ENCODE measurements around the gene SEMA4D. TPM values are rescaled to one million over a fixed set of nuclear protein-coding genes. Genes with fewer than 3 reads are reported as not detected.

The SEMA4D gene
- total and polyA plus RNA-seq, 2 of the 13 experiments (the other 11 are each of a cell fraction or from before 2014, with no cell fraction given) = 0.13 to 0.16 TPM

DNA sequence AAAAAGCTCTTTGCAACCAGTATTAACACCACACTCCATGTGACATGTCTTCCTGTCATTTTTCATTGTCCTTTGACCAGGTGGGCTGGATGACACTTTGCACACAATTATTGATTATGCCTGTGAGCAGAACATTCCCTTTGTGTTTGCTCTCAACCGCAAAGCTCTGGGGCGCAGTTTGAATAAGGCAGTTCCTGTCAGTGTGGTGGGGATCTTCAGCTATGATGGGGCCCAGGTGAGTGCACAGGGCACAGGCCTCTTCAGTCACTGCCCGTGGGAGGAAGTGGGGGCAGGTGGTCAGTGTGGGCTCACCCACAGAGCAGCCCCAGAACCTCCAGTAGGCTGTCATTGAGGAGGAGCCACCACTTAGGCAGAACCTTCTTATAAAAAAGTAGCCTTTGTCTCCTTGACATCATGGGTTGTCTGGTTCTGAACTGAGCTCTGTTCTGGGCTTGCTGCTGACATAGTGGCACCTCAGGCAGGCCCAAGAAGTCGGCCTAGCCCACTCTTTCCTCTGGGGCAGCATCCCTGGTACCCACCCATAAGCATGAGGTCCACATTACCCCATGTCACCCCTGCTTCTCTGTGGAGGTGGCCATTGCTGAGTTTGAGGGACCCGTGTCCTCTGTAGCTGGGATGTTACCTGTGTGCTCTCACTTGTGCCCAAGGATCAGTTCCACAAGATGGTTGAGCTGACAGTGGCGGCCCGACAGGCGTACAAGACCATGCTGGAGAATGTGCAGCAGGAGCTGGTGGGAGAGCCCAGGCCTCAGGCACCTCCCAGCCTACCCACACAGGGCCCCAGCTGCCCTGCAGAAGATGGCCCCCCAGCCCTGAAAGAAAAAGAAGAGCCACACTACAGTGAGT is 140.3 kb downstream of the SEMA4D start (continued):
- TF ChIP-seq, protein P1, sequence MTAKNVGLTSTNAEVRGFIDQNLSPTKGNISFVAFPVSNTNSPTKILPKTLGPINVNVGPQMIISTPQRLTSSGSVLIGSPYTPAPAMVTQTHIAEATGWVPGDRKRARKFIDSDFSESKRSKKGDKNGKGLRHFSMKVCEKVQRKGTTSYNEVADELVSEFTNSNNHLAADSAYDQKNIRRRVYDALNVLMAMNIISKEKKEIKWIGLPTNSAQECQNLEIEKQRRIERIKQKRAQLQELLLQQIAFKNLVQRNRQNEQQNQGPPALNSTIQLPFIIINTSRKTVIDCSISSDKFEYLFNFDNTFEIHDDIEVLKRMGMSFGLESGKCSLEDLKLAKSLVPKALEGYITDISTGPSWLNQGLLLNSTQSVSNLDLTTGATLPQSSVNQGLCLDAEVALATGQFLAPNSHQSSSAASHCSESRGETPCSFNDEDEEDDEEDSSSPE (CRISPR knock-in tag; IDR thresholded peaks at IDR 0.05) = peak; percentile 69; the same call in 1 of the 2 replicates
- TF ChIP-seq SOX5 (CRISPR knock-in tag; IDR thresholded peaks at IDR 0.05; ENCODE audit: borderline replicate concordance) (peak; percentile 98), SALL1 (CRISPR knock-in tag; IDR thresholded peaks at IDR 0.05) (peak; percentile 100), SP2 (CRISPR knock-in tag; IDR thresholded peaks at IDR 0.05) (no peak), ZNF709 (CRISPR knock-in tag; IDR thresholded peaks at IDR 0.05) (peak; percentile 67), KLF9 (CRISPR knock-in tag; IDR thresholded peaks at IDR 0.05; ENCODE audit: low read depth) (0 out of 2 replicates have a peak, but pooled peaks have one; percentile 44), SNAI1 (CRISPR knock-in tag; IDR thresholded peaks at IDR 0.05; ENCODE audit: borderline replicate concordance) (no peak)
- TF ChIP-seq, protein P2, sequence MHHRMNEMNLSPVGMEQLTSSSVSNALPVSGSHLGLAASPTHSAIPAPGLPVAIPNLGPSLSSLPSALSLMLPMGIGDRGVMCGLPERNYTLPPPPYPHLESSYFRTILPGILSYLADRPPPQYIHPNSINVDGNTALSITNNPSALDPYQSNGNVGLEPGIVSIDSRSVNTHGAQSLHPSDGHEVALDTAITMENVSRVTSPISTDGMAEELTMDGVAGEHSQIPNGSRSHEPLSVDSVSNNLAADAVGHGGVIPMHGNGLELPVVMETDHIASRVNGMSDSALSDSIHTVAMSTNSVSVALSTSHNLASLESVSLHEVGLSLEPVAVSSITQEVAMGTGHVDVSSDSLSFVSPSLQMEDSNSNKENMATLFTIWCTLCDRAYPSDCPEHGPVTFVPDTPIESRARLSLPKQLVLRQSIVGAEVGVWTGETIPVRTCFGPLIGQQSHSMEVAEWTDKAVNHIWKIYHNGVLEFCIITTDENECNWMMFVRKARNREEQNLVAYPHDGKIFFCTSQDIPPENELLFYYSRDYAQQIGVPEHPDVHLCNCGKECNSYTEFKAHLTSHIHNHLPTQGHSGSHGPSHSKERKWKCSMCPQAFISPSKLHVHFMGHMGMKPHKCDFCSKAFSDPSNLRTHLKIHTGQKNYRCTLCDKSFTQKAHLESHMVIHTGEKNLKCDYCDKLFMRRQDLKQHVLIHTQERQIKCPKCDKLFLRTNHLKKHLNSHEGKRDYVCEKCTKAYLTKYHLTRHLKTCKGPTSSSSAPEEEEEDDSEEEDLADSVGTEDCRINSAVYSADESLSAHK (CRISPR knock-in tag; IDR thresholded peaks at IDR 0.05; ENCODE audit: borderline replicate concordance) = no peak
- TF ChIP-seq, protein P3, sequence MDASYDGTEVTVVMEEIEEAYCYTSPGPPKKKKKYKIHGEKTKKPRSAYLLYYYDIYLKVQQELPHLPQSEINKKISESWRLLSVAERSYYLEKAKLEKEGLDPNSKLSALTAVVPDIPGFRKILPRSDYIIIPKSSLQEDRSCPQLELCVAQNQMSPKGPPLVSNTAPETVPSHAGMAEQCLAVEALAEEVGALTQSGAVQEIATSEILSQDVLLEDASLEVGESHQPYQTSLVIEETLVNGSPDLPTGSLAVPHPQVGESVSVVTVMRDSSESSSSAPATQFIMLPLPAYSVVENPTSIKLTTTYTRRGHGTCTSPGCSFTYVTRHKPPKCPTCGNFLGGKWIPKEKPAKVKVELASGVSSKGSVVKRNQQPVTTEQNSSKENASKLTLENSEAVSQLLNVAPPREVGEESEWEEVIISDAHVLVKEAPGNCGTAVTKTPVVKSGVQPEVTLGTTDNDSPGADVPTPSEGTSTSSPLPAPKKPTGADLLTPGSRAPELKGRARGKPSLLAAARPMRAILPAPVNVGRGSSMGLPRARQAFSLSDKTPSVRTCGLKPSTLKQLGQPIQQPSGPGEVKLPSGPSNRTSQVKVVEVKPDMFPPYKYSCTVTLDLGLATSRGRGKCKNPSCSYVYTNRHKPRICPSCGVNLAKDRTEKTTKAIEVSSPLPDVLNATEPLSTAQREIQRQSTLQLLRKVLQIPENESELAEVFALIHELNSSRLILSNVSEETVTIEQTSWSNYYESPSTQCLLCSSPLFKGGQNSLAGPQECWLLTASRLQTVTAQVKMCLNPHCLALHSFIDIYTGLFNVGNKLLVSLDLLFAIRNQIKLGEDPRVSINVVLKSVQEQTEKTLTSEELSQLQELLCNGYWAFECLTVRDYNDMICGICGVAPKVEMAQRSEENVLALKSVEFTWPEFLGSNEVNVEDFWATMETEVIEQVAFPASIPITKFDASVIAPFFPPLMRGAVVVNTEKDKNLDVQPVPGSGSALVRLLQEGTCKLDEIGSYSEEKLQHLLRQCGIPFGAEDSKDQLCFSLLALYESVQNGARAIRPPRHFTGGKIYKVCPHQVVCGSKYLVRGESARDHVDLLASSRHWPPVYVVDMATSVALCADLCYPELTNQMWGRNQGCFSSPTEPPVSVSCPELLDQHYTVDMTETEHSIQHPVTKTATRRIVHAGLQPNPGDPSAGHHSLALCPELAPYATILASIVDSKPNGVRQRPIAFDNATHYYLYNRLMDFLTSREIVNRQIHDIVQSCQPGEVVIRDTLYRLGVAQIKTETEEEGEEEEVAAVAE (CRISPR knock-in tag; IDR thresholded peaks at IDR 0.05; ENCODE audit: borderline replicate concordance) = peak; percentile 92
- TF ChIP-seq, protein P4, sequence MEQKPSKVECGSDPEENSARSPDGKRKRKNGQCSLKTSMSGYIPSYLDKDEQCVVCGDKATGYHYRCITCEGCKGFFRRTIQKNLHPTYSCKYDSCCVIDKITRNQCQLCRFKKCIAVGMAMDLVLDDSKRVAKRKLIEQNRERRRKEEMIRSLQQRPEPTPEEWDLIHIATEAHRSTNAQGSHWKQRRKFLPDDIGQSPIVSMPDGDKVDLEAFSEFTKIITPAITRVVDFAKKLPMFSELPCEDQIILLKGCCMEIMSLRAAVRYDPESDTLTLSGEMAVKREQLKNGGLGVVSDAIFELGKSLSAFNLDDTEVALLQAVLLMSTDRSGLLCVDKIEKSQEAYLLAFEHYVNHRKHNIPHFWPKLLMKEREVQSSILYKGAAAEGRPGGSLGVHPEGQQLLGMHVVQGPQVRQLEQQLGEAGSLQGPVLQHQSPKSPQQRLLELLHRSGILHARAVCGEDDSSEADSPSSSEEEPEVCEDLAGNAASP (CRISPR knock-in tag; IDR thresholded peaks at IDR 0.05; ENCODE audit: borderline replicate concordance) = peak; percentile 74; the same call in 1 of the 2 replicates
- TF ChIP-seq, protein P5, sequence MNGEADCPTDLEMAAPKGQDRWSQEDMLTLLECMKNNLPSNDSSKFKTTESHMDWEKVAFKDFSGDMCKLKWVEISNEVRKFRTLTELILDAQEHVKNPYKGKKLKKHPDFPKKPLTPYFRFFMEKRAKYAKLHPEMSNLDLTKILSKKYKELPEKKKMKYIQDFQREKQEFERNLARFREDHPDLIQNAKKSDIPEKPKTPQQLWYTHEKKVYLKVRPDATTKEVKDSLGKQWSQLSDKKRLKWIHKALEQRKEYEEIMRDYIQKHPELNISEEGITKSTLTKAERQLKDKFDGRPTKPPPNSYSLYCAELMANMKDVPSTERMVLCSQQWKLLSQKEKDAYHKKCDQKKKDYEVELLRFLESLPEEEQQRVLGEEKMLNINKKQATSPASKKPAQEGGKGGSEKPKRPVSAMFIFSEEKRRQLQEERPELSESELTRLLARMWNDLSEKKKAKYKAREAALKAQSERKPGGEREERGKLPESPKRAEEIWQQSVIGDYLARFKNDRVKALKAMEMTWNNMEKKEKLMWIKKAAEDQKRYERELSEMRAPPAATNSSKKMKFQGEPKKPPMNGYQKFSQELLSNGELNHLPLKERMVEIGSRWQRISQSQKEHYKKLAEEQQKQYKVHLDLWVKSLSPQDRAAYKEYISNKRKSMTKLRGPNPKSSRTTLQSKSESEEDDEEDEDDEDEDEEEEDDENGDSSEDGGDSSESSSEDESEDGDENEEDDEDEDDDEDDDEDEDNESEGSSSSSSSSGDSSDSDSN (CRISPR knock-in tag; IDR thresholded peaks at IDR 0.05) = peak; percentile 41; the same call in 1 of the 2 replicates
- TF ChIP-seq, protein P6, sequence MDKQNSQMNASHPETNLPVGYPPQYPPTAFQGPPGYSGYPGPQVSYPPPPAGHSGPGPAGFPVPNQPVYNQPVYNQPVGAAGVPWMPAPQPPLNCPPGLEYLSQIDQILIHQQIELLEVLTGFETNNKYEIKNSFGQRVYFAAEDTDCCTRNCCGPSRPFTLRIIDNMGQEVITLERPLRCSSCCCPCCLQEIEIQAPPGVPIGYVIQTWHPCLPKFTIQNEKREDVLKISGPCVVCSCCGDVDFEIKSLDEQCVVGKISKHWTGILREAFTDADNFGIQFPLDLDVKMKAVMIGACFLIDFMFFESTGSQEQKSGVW (CRISPR knock-in tag; IDR thresholded peaks at IDR 0.05; ENCODE audit: borderline replicate concordance) = no peak
